GM12872 (cell line): ENCODE results near the gene RHBDD3.
A peak's percentile ranks its signal among the peaks of the same experiment; 100 is the strongest.

Experiments
- CTCF ChIP-seq: IDR thresholded peaks from 3 replicates; pipeline ENCODE4 v1.5.1; 2011; ENCODE audit warnings: low read depth, mild to moderate bottlenecking, low read length, moderate library complexity; ENCODE audit not compliant: insufficient read depth

Gene RHBDD3

GRCh38 chr22:29308148-29308790, 40.5 kb upstream of the RHBDD3 start:
- no peak for TF ChIP-seq CTCF

- no peak for TF ChIP-seq CTCF
Observed at GRCh38 chr22:29307596-29308147, 39.9 kb upstream of the RHBDD3 start.

GRCh38 chr22:29306835-29307595, 39.2 kb upstream of the RHBDD3 start:
- no peak for TF ChIP-seq CTCF

GRCh38 chr22:29306175-29306834, 38.5 kb upstream of the RHBDD3 start, which contains the start of gene GAS2L1:
TSS of gene GAS2L1 (plus strand) at chr22:29306650. CDS start at chr22:29308106, 1,456 bp downstream.
- peak; percentile 34; the same call in 1 of the 3 replicates for TF ChIP-seq CTCF

- TF ChIP-seq CTCF, result no peak
Observed at GRCh38 chr22:29305836-29306174, 38.0 kb upstream of the RHBDD3 start.

- no peak for TF ChIP-seq CTCF
Observed at GRCh38 chr22:29302681-29303465, 35.1 kb upstream of the RHBDD3 start.

GRCh38 chr22:29302402-29302680, 34.6 kb upstream of the RHBDD3 start:
- no peak for TF ChIP-seq CTCF
